H9 (cell line): ENCODE data around the gene HMGCLL1. TPM values are rescaled to one million over a fixed set of nuclear protein-coding genes. Genes with fewer than 3 reads are reported as not detected.

ENCODE experiments used
- DNase-seq: peaks from one replicate; pipeline ENCODE4 v3.0.0-alpha.2; 2017
- H2AFZ ChIP-seq: one replicate; pipeline ENCODE4 v1.6.1; 2013; ENCODE audit warnings: mild to moderate bottlenecking, low read length, control low read depth, moderate library complexity
- H2AK5ac ChIP-seq: 2 replicates; pipeline ENCODE4 v1.6.1; 2013; ENCODE audit warnings: low read length, control low read depth, mixed read lengths; ENCODE audit not compliant: insufficient read length
- H2BK120ac ChIP-seq: one replicate; pipeline ENCODE4 v1.6.1; 2013; ENCODE audit warnings: low read depth, mild to moderate bottlenecking, low read length, control low read depth, inconsistent platforms; ENCODE audit not compliant: poor library complexity, severe bottlenecking
- H2BK12ac ChIP-seq: 2 replicates; pipeline ENCODE4 v1.6.1; 2013; ENCODE audit warnings: low read length, control low read depth, mixed read lengths, low read depth; ENCODE audit not compliant: insufficient read length
- H2BK15ac ChIP-seq: 2 replicates; pipeline ENCODE4 v1.6.1; 2013; ENCODE audit warnings: low read depth, low read length, control low read depth
- H2BK20ac ChIP-seq: one replicate; pipeline ENCODE4 v1.6.1; 2013; ENCODE audit warnings: low read depth, mild to moderate bottlenecking, low read length, control low read depth, inconsistent platforms; ENCODE audit not compliant: poor library complexity, severe bottlenecking
- H2BK5ac ChIP-seq: 2 replicates; pipeline ENCODE4 v1.6.1; 2013; ENCODE audit warnings: low read length, control low read depth, mixed read lengths; ENCODE audit not compliant: insufficient read length
- H3K14ac ChIP-seq: 2 replicates; pipeline ENCODE4 v1.6.1; 2013; ENCODE audit warnings: low read length, control low read depth; ENCODE audit not compliant: insufficient read depth
- H3K18ac ChIP-seq: 2 replicates; pipeline ENCODE4 v1.6.1; 2013; ENCODE audit warnings: low read depth, mild to moderate bottlenecking, mixed read lengths, low read length, control low read depth; ENCODE audit not compliant: insufficient read length
- H3K23ac ChIP-seq: 2 replicates; pipeline ENCODE4 v1.6.1; 2013; ENCODE audit warnings: low read length, control low read depth, mixed read lengths, low read depth; ENCODE audit not compliant: insufficient read length
- H3K23me2 ChIP-seq: 2 replicates; pipeline ENCODE4 v1.6.1; 2013; ENCODE audit warnings: low read depth, mild to moderate bottlenecking, mixed read lengths, low read length, control low read depth; ENCODE audit not compliant: insufficient read length, poor library complexity, severe bottlenecking
- H3K27ac ChIP-seq: 2 replicates; pipeline ENCODE4 v1.5.1; 2013; ENCODE audit warnings: low read length, control low read depth, mixed read lengths, low read depth; ENCODE audit not compliant: insufficient read length
- H3K27me3 ChIP-seq: 2 replicates; pipeline ENCODE4 v1.6.1; 2013; ENCODE audit warnings: low read length, control low read depth, inconsistent platforms; ENCODE audit not compliant: insufficient read depth
- H3K4ac ChIP-seq: 2 replicates; pipeline ENCODE4 v1.6.1; 2013; ENCODE audit warnings: low read depth, mild to moderate bottlenecking, control low read depth, inconsistent platforms, low read length, moderate library complexity
- H3K4me1 ChIP-seq: 2 replicates; pipeline ENCODE4 v1.6.1; 2013; ENCODE audit warnings: low read length, control low read depth, inconsistent platforms; ENCODE audit not compliant: insufficient read depth
- H3K4me2 ChIP-seq: 2 replicates; pipeline ENCODE4 v1.6.1; 2013; ENCODE audit warnings: low read length, control low read depth, mixed read lengths; ENCODE audit not compliant: insufficient read length, insufficient read depth
- H3K56ac ChIP-seq: 2 replicates; pipeline ENCODE4 v1.6.1; 2013; ENCODE audit warnings: low read depth, mild to moderate bottlenecking, mixed read lengths, low read length, control low read depth; ENCODE audit not compliant: insufficient read length
- H3K79me1 ChIP-seq: 2 replicates; pipeline ENCODE4 v1.6.1; 2013; ENCODE audit warnings: low read depth, mild to moderate bottlenecking, moderate library complexity, low read length, control low read depth, inconsistent platforms; ENCODE audit not compliant: insufficient read depth, poor library complexity, severe bottlenecking
- H3K79me2 ChIP-seq: 2 replicates; pipeline ENCODE4 v1.6.1; 2013; ENCODE audit warnings: low read length, control low read depth, inconsistent platforms; ENCODE audit not compliant: insufficient read depth
- H3K9ac ChIP-seq: 2 replicates; pipeline ENCODE4 v1.6.1; 2013; ENCODE audit warnings: low read length, control low read depth, mixed read lengths; ENCODE audit not compliant: insufficient read length; ENCODE audit errors: extremely low read depth
- H3K9me3 ChIP-seq: one replicate; pipeline ENCODE4 v1.6.1; 2013; ENCODE audit warnings: low read depth, low read length, inconsistent platforms; ENCODE audit not compliant: control insufficient read depth
- H3T11ph ChIP-seq: one replicate; pipeline ENCODE4 v1.6.1; 2013; ENCODE audit warnings: mild to moderate bottlenecking, low read length, control low read depth, inconsistent platforms
- H4K20me1 ChIP-seq: one replicate; pipeline ENCODE4 v1.6.1; 2013; ENCODE audit not compliant: control insufficient read depth, insufficient read length, insufficient read depth
- H4K5ac ChIP-seq: 2 replicates; pipeline ENCODE4 v1.6.1; 2013; ENCODE audit warnings: low read depth, mild to moderate bottlenecking, mixed read lengths, low read length, control low read depth; ENCODE audit not compliant: insufficient read length
- H4K8ac ChIP-seq: replicated peaks from 2 replicates; pipeline ENCODE4 v1.6.1; 2013; ENCODE audit warnings: low read length, control low read depth, mixed read lengths, low read depth; ENCODE audit not compliant: insufficient read length
- H4K91ac ChIP-seq: 2 replicates; pipeline ENCODE4 v1.6.1; 2013; ENCODE audit warnings: low read depth, mild to moderate bottlenecking, moderate library complexity, mixed read lengths, low read length, control low read depth; ENCODE audit not compliant: insufficient read length
- H3K27ac Mint-ChIP-seq, 3 experiments: 2 replicates in 2 of 3; 3 replicates in 1 of 3; pipeline ENCODE4 v1.8.0; 2020 to 2021; ENCODE audit warnings: mixed read lengths in 3 of 3, mild to moderate bottlenecking in 1 of 3, moderate library complexity in 1 of 3
- H3K27me3 Mint-ChIP-seq: 2 replicates; pipeline ENCODE4 v1.8.0; 2021; ENCODE audit warnings: low read depth, mild to moderate bottlenecking, moderate library complexity, mixed read lengths
- H3K36me3 Mint-ChIP-seq, 3 experiments: 2 replicates in 2 of 3; 3 replicates in 1 of 3; pipeline ENCODE4 v1.8.0; 2020 to 2021; ENCODE audit warnings: low read depth in 3 of 3, mixed read lengths in 3 of 3; ENCODE audit not compliant: insufficient read depth in 1 of 3
- H3K4me1 Mint-ChIP-seq, 2 experiments: 2 replicates each; pipeline ENCODE4 v1.8.0; 2020; ENCODE audit warnings: mixed read lengths in 2 of 2
- H3K4me3 Mint-ChIP-seq, 2 experiments: 2 replicates in 1 of 2; 3 replicates in 1 of 2; pipeline ENCODE4 v1.8.0; 2020 to 2021; ENCODE audit warnings: mild to moderate bottlenecking in 2 of 2, mixed read lengths in 2 of 2, moderate library complexity in 1 of 2
- H3K9me3 Mint-ChIP-seq, 2 experiments: 2 replicates in 1 of 2; 3 replicates in 1 of 2; pipeline ENCODE4 v1.8.0; 2020; ENCODE audit warnings: mild to moderate bottlenecking in 2 of 2, mixed read lengths in 2 of 2, moderate library complexity in 1 of 2
- CTCF ChIP-seq: fragments of 200-600 bp; sonication (generic); conservative IDR thresholded peaks from 3 replicates; pipeline ENCODE4 v1.8.0; 2021; ENCODE audit warnings: antibody characterized with exemption, mild to moderate bottlenecking
- total RNA-seq: library from RNA; stranded (reverse); gene quantifications from 2 replicates; pipeline ENCODE4 v1.2.1, GENCODE V29; 2021

Gene HMGCLL1
- total RNA-seq, 1 experiment from 2014 or later = 0.24 TPM

- Histone ChIP-seq H3K4me1 (no peaks in the 10 kb centered on the region), H4K5ac (no peak overlapping the region), H2BK12ac (no peak overlapping the region), H3T11ph (no peak overlapping the region), H3K27ac (no peak overlapping the region), H4K20me1 (no peaks in the 10 kb centered on the region), H2BK5ac (no peak overlapping the region), H2AK5ac (no peak overlapping the region), H2BK15ac (no peak overlapping the region), H2BK20ac (no peak overlapping the region), H4K91ac (no peak overlapping the region), H3K14ac (no peak overlapping the region), H2BK120ac (no peak overlapping the region), H3K18ac (no peak overlapping the region), H3K9me3 (no peaks in the 10 kb centered on the region), H3K79me2 (no peaks in the 10 kb centered on the region), H3K9ac (no peak overlapping the region), H3K23me2 (no peaks in the 10 kb centered on the region), H2AFZ (no peak overlapping the region), H3K27me3 (no peaks in the 10 kb centered on the region), H3K23ac (no peak overlapping the region), H3K4ac (no peak overlapping the region), H4K8ac (no peak overlapping the region), H3K79me1 (no peaks in the 10 kb centered on the region), H3K56ac (no peak overlapping the region), H3K4me2 (no peak overlapping the region)
- TF ChIP-seq CTCF = no peak
- no peaks in the 10 kb centered on the region for H3K9me3 Mint-ChIP-seq
- peaks cover 6 to 7% of the 10 kb centered on the region in 2 experiments for H3K4me1 Mint-ChIP-seq
- DNase-seq = no peak
- H3K27me3 Mint-ChIP-seq = no peaks in the 10 kb centered on the region
- no peaks in the 10 kb centered on the region for H3K36me3 Mint-ChIP-seq
- no peak overlapping the region for H3K4me3 Mint-ChIP-seq
- no peak overlapping the region for H3K27ac Mint-ChIP-seq
Measured at GRCh38 chr6:55499591-55499990, 79.4 kb downstream of the HMGCLL1 start.
